Panc1 (cell line): ENCODE measurements around the gene MTRF1L. TPM values are rescaled to one million over a fixed set of nuclear protein-coding genes. Genes with fewer than 3 reads are reported as not detected.

Experiments
- ATAC-seq: fragments of 200-7000 bp; cut with Tn5 transposase; 2 replicates; pipeline ENCODE4 v1.9.1; 2020; ENCODE audit warnings: mild to moderate bottlenecking, moderate library complexity
- BruUV-seq: library from RNA; stranded (reverse); fragments of 400-500 nt; replicated peaks from 2 replicates; lab custom pipeline; 2021; lab: Mats Ljungman, UMichigan
- CTCF ChIA-PET: fragments of 300-600 bp; sonication (Branson Sonifier 250); formaldehyde crosslinking; loops from one replicate; lab custom pipeline; 2022; ENCODE audit warnings: antibody characterized with exemption; lab: Charles Lee
- POLR2A ChIA-PET: fragments of 300-600 bp; sonication (Branson Sonifier 250); formaldehyde crosslinking; loops from one replicate; lab custom pipeline; 2022; ENCODE audit warnings: antibody characterized with exemption; lab: Charles Lee
- DNase-seq: peaks from one replicate; pipeline ENCODE4 v3.0.0-alpha.2; 2010; ENCODE audit warnings: low read depth, low spot score
- H3K27ac ChIP-seq: 2 replicates; pipeline ENCODE4 v1.5.1; 2011; ENCODE audit warnings: mild to moderate bottlenecking, low read length, inconsistent platforms
- H3K27me3 ChIP-seq: fragments of 200-500 bp; sonication (Bioruptor generic); 2 replicates; pipeline ENCODE4 v1.6.0; 2014; ENCODE audit warnings: low read length, inconsistent platforms; ENCODE audit not compliant: control insufficient read depth, insufficient read depth
- H3K36me3 ChIP-seq: fragments of 200-500 bp; sonication (Bioruptor generic); 2 replicates; pipeline ENCODE4 v1.5.1; 2014; ENCODE audit warnings: inconsistent platforms, mild to moderate bottlenecking, low read length, moderate library complexity; ENCODE audit not compliant: control insufficient read depth, insufficient read depth
- H3K4me1 ChIP-seq: 2 replicates; pipeline ENCODE4 v1.5.1; 2011; ENCODE audit warnings: inconsistent platforms, mild to moderate bottlenecking, low read length, moderate library complexity; ENCODE audit not compliant: control insufficient read depth, insufficient read depth
- H3K4me3 ChIP-seq, 2 experiments: 2 replicates each; pipeline ENCODE4 v1.5.1; 2011 to 2012; ENCODE audit warnings: low read depth in 2 of 2, low read length in 2 of 2, mild to moderate bottlenecking in 2 of 2, inconsistent platforms in 1 of 2, moderate library complexity in 1 of 2
- H3K9me3 ChIP-seq: fragments of 200-500 bp; sonication (Bioruptor generic); 2 replicates; pipeline ENCODE4 v1.5.1; 2014; ENCODE audit warnings: low read depth, mild to moderate bottlenecking, inconsistent platforms, low read length, moderate library complexity; ENCODE audit not compliant: control insufficient read depth, insufficient read depth
- REST ChIP-seq, 2 experiments: IDR thresholded peaks; 2 replicates each; pipeline ENCODE4 v1.6.1; 2011 to 2012; ENCODE audit warnings: low read depth in 2 of 2, control low read depth in 1 of 2, low read length in 1 of 2, mild to moderate bottlenecking in 1 of 2, moderate library complexity in 1 of 2; ENCODE audit not compliant: insufficient read depth in 1 of 2
- SIN3A ChIP-seq: IDR thresholded peaks from 2 replicates; pipeline ENCODE4 v1.6.1; 2012; ENCODE audit warnings: low read depth, mild to moderate bottlenecking, low read length, moderate library complexity, borderline replicate concordance; ENCODE audit not compliant: insufficient read depth
- TCF7L2 ChIP-seq: IDR thresholded peaks from 2 replicates; pipeline ENCODE4 v1.6.1; 2011; ENCODE audit warnings: mild to moderate bottlenecking, low read depth, low read length, inconsistent platforms
- in situ Hi-C: cut with HindIII; loops from 2 replicates; pipeline ENCODE4 v1.10.0; 2016; ENCODE audit warnings: low sequenced_read_pairs, low pct_unique_long_range_greater_than_20kb
- intact Hi-C: fragments of 100-400 bp; cut with micrococcal nuclease; formaldehyde crosslinking; loops from one replicate; pipeline ENCODE4 v1.10.0; 2022; ENCODE audit not compliant: unreplicated experiment
- total RNA-seq: library from RNA; stranded (reverse); gene quantifications from one replicate; pipeline ENCODE4 v1.2.1, GENCODE V29; 2021; ENCODE audit not compliant: unreplicated experiment
- TF ChIP-seq, protein P1 (sequence below): fragments of 450-650 bp; IDR thresholded peaks from 2 replicates; pipeline ENCODE4 v1.5.1; 2017; ENCODE audit warnings: mild to moderate bottlenecking

The MTRF1L gene
- total RNA-seq, 1 experiment from 2014 or later = 22.7 TPM

GRCh38 chr6:153028286-153028685, 25.8 kb upstream of the MTRF1L start:
- no peak for DNase-seq
- no TSS peak for BruUV-seq
- Histone ChIP-seq H3K9me3 (no peaks in the 10 kb centered on the region), H3K27me3 (no peaks in the 10 kb centered on the region), H3K36me3 (no peaks in the 10 kb centered on the region), H3K27ac (no peak overlapping the region), H3K4me1 (no peaks in the 10 kb centered on the region; the same call in 1 of the 2 replicates), H3K4me3 (no peak overlapping the region)
- ATAC-seq = no peak
- CTCF ChIA-PET = no interaction called here
- in situ Hi-C loops = no loop called here
- intact Hi-C loops = no loop called here
- TF ChIP-seq, protein P1, sequence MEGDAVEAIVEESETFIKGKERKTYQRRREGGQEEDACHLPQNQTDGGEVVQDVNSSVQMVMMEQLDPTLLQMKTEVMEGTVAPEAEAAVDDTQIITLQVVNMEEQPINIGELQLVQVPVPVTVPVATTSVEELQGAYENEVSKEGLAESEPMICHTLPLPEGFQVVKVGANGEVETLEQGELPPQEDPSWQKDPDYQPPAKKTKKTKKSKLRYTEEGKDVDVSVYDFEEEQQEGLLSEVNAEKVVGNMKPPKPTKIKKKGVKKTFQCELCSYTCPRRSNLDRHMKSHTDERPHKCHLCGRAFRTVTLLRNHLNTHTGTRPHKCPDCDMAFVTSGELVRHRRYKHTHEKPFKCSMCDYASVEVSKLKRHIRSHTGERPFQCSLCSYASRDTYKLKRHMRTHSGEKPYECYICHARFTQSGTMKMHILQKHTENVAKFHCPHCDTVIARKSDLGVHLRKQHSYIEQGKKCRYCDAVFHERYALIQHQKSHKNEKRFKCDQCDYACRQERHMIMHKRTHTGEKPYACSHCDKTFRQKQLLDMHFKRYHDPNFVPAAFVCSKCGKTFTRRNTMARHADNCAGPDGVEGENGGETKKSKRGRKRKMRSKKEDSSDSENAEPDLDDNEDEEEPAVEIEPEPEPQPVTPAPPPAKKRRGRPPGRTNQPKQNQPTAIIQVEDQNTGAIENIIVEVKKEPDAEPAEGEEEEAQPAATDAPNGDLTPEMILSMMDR = no peak
- TF ChIP-seq SIN3A = no peak
- POLR2A ChIA-PET = no interaction called here

- Histone ChIP-seq H3K27ac (no peak overlapping the region), H3K4me1 (no peaks in the 10 kb centered on the region; the same call in 1 of the 2 replicates), H3K9me3 (no peaks in the 10 kb centered on the region), H3K27me3 (no peaks in the 10 kb centered on the region), H3K4me3 (no peak overlapping the region), H3K36me3 (no peaks in the 10 kb centered on the region)
- DNase-seq (no peak), ATAC-seq (no peak)
- in situ Hi-C loops (no loop called here), intact Hi-C loops (no loop called here)
- CTCF ChIA-PET = no interaction called here
- POLR2A ChIA-PET = no interaction called here
- no TSS peak for BruUV-seq
- no peak for TF ChIP-seq REST (IDR thresholded peaks at IDR 0.05; ENCODE audit: insufficient read depth in 1 of 2, low read depth in 2 of 2, low read length in 1 of 2)
- no peak for TF ChIP-seq TCF7L2
Measured at GRCh38 chr6:153027480-153027879, 25.0 kb upstream of the MTRF1L start.

GRCh38 chr6:153024709-153025017, 22.2 kb upstream of the MTRF1L start:
- Histone ChIP-seq H3K9me3 (no peaks in the 10 kb centered on the region), H3K36me3 (no peaks in the 10 kb centered on the region), H3K27ac (no peak overlapping the region), H3K27me3 (no peaks in the 10 kb centered on the region), H3K4me1 (no peaks in the 10 kb centered on the region), H3K4me3 (no peak overlapping the region)
- DNase-seq (no peak), ATAC-seq (0 out of 2 replicates have a peak, but pooled peaks have one; percentile 30)
- CTCF ChIA-PET = interaction anchor here (0.7 kb wide), 1 partner anchor 936 kb away, joined by 6 read pairs; no protein-coding TSS in a partner anchor
- intact Hi-C loops (loop anchor here (5.0 kb wide), 1 partner anchor 162 kb away; no protein-coding TSS in a partner anchor), in situ Hi-C loops (no loop called here)
- POLR2A ChIA-PET = no interaction called here
- BruUV-seq = no TSS peak
- TF ChIP-seq, protein P1 = peak; percentile 54
- TF ChIP-seq REST (IDR thresholded peaks at IDR 0.05; ENCODE audit: insufficient read depth in 1 of 2, low read depth in 2 of 2, low read length in 1 of 2) = no peak
- no peak for TF ChIP-seq SIN3A
- no peak for TF ChIP-seq TCF7L2
